Hindlimb muscle (tissue), 1 donor: Measurements from ENCODE around the gene AP3S2. TPM values are rescaled to one million over a fixed set of nuclear protein-coding genes. Genes with fewer than 3 reads are reported as not detected.
"Not testable (repeated sequence)": the region's sequence is repeated elsewhere in the genome, so short reads cannot be mapped to it uniquely, and the experiment has no call there.

Experiments
- DNase-seq: peaks from one replicate; pipeline ENCODE4 v3.0.0-alpha.2; 2013
- polyA plus RNA-seq: library from polyadenylated mRNA; unstranded; fragments of 120-200 nt; gene quantifications from one replicate; pipeline ENCODE4 v1.2.1, GENCODE V29; 2013; ENCODE audit not compliant: insufficient read length

AP3S2 gene
- 24.0 TPM for polyA plus RNA-seq

DNA sequence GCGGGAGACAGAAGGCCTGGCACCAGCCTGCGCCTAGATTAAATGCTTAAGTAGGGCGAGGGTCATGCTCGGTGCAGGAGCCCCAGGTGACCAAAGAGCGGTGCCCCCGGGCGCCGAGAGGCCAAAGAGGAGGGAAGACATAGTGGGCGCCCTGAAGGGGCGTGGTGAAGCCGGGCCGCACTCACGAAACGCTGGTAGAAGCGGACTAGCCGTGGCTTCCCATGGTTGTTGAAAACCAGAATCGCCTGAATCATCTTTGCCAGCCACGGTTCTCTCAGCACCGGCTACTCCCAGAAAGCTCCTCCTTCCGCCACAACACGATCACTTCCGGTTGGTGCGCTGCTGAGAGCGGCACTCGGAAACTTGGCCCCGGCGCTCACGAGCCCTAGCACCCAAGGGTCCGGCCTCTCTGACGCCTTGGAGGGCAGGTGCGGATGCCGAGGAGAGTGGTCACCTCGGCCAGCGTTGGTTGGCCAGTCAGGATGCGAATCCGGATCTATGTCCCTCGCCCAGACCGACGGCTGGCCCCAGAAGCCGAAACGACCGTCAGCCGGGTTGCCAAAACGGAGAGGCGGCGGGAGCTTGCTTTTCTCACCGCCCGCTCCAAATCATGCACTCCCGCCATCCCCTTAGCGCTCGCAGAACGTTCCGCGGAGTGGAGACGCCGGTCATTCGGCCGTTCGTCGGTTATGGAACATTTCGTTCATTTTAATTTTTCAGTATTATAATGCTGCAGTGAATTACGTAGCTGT is at the start of gene AP3S2:
AP3S2 (minus strand) TSS at position 299 of the 752 bp plus-strand sequence; CDS start at position 254, 45 bp downstream.
- peak; percentile 95 for DNase-seq

GRCh38 chr15:89939910-89940309 is 46.1 kb upstream of the AP3S2 start:
- DNase-seq: no peak

GRCh38 chr15:89939377-89939776 is 45.6 kb upstream of the AP3S2 start:
- DNase-seq: not testable (repeated sequence)

DNA sequence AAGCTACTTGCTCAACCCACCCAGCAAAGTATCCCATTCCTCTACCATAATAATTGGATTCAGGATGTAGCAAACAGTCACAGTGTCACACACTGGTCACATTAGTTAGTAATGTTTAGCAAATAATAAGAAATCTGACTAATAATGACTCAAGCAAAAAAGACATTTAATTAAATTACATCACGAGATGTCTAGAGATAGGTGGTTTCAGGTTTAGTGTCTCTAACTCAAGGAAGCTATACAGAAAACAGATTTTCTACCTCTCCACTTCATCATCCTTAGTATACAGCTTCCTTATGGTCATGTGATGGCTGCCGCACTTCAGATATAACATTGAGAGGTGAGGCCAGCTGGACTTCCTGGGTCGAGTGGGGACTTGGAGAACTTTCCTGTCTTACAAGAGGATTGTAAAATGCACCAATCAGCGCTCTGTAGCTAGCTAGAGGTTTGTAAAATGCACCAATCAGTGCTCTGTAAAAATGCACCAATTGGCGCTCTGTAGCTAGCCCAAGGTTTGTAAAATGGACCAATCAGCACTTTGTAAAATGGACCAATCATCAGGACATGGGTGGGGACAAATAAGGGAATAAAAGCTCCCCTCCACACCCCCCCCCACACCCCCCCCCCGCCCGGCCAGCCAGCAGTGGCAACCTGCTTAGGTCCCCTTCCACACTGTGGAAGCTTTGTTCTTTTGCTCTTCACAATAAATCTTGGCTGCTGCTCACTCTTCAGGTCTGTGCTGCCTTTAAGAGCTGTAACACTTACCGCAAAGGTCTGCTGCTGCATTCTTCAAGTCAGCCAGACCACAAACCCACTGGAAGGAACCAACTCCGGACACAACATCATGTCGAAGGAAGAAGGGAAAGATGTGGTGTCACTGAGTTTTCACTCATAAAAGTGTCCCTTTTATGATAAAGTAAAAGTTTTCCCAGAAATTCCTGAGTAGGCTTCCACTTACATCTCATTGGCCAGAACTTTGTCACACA is 43.9 kb upstream of the AP3S2 start:
- DNase-seq: no peak

DNA sequence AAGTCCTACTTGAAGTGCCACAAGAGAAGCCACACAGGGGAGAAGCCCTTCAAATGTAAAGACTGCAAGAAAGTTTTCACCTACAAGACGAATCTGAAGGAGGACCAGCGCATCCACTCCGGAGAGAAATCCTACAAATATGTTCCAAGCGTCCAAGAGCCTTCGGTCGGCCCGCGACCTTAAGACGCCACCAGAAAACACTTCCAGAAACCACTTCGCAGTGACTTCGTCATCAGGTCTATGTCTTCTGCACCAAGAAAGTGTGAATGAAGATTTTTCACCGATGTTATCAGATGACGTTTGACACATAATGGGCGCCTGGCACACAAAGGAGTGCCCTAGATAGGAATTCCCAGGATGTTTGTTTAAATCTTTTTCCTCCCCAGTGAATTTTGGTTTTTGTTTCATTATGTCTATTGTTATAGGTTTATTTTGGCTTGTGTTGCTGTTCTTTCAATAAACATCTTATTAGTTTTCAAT is 43.0 kb upstream of the AP3S2 start:
- DNase-seq: no peak

GRCh38 chr15:89936051-89936785 is 42.4 kb upstream of the AP3S2 start:
- DNase-seq: no peak

DNA sequence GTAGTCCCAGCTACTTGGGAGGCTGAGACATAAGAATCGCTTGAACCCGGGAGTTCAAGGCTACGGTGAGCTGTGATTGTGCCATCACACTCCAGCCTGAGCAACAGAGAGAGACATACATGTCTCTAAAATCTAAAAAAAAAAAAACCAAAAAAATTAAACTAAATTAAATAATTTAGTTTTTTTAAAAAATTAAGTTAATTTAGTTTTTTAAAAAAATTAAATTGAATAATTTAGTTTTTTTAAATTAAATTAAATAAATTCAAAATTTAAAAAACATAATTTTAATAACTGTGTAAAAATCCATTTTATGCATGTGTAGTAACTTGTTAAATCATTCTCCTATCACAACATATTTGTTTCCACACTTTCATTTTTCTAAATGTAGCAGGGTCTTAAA is 39.1 kb upstream of the AP3S2 start:
- no peak for DNase-seq

DNA sequence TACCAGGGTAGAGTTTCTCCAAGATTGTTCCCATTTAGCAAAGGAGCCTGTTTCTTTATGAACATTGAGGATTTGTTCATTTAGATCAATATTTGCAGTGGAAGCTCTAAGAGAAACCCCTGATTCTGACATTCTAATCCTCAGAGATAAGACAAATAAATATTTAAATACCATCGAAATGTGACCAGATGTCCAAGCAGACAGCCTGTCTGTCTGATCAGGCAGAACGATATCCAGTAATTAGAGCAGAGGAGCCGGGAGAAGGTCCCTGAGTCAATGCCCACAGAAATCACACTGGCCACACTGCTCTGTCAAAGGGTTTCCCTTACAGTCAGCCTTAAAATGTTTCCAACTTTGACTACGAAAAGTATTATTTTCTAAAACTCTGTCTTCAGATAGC is 34.6 kb upstream of the AP3S2 start:
- DNase-seq: no peak

GRCh38 chr15:89926158-89926557 is 32.4 kb upstream of the AP3S2 start:
- DNase-seq: no peak

GRCh38 chr15:89917442-89918101 is 23.8 kb upstream of the AP3S2 start:
- no peak for DNase-seq

DNA sequence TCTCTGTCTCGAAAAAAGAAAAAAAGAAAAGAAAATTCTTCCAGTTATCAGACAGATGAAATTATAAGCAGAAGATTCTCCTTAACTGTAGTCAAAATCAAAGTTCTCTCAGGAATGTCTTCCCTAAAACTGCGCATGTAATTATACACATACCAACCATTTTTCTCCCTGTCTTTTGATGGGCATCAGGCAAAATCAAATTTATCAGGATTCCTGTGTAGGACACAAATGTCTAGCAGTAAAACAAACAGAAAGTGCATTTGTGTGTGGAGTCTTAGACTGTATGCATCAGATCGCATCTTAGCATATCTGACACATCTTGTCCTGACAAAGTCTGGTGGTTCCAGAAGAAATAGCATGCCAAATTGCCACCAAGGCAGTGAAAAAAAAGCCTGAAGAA is 22.9 kb upstream of the AP3S2 start:
- no peak for DNase-seq

- peak; percentile 68 for DNase-seq
Measured at GRCh38 chr15:89912674-89913396, 19.0 kb upstream of the AP3S2 start, which contains the start of gene ARPIN. Gene ARPIN, minus strand, starts transcription at chr15:89912952. Its CDS starts 117 bp downstream, at chr15:89912835.

- DNase-seq: no peak
Measured at GRCh38 chr15:89912145-89912673, 18.4 kb upstream of the AP3S2 start.

DNA sequence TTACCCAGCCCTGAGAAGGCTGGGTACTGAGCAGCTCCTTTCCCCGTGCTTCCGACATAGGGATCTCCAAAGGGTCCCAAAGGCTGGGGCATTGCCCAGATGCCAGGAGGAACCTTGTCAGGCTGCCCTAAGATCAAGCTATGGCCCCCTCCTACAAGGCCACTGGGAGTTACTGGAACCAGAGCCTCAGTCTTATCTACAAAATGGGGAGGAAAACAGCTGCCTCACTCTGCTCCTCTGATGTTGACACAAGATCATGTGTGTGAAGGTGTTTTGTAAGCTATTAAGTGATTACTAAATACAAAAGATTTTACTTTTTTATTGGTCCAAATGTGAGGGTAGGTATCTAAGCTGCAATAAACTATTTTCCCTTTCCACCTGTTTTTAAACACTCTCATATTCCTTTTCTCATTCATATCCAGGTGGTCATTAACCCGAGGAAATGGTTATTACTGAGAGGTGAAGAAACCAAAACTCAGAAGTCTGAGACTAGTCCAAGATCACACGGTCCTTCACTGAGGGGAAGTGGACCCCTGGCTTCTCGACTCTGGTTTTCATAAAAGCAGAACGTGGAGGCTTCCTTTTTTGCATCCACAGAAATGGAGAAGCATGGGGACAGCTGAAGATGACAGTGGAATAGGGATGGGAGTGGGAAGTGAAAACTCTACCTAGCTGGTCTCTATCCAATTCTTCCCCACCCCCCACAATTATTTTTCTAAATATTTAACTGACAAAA is 17.3 kb upstream of the AP3S2 start:
- DNase-seq: no peak

- DNase-seq: no peak
Measured at GRCh38 chr15:89909611-89910010, 15.8 kb upstream of the AP3S2 start.

DNA sequence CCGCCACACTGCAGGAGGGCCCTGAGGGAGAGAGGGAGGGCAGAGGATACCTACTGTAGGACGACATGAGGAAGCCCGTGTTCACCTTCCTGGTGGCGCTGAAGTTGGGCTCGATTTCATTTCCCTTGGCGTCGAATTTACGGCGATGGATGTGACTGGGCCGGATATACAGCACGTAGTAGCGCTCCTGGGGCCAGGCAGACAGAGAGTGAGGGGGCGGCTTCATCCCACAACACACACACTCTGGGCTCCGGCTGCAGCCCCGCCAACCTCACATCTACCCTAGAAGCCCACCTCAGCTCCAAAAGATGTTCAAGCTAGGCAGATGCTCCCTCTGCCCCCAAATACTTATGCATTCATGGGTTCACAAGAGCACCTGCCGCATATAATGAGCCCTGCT is 14.4 kb upstream of the AP3S2 start:
- DNase-seq: no peak

DNA sequence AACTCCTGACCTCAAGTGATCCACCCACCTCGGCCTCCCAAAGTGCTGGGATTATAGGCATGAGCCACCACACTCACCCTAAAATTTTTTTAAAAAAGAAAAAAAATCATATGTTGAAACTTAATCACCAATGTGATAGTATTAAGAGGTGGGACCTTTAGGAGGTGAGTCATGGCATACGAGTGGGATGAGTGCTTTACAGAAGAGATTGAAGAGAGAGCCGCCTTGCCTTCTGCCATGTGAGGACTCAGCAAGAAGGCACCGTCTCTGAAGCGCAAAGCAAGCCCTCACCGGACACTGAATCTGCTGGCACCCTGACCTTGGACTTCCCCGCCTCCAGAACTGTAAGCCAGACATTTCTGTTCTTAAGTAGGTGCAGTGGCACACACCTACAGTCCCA is 13.5 kb upstream of the AP3S2 start:
- no peak for DNase-seq

DNA sequence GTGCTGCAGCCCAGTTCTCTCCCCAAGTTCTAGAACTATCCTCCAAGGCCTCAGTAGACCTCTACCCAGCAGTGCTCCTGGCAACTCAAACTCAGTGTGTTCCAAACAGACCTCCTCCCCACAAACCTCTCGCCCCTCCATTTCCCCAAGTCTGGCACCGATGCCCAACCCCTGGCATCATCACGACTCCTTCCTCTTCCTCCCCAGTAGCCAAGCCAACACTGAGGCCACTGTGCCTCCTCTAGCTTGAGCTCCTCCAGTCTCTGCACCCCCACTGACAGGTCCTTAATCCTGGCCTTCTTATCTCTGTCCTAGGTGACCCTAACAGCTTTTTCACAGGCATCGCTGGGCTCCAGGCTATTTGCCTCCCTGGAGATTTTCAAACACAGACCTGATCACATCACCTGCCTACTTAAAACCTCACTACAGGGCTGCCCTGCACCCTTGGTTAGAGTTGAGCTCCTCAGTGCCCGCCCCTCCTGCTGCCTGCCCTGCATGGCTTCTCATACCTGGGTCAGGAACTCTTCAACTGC is 12.1 kb upstream of the AP3S2 start:
- no peak for DNase-seq

GRCh38 chr15:89904519-89904918 is 10.7 kb upstream of the AP3S2 start:
- no peak for DNase-seq

- no peak for DNase-seq
Measured at GRCh38 chr15:89903858-89904130, 10.0 kb upstream of the AP3S2 start.
